Neuronal stem cell (in vitro differentiated cells): ENCODE results near the gene LRRC75B.
"Not testable (repeated sequence)": the region's sequence is repeated elsewhere in the genome, so short reads cannot be mapped to it uniquely, and the experiment has no call there.

ENCODE experiments used
- DNase-seq: peaks from one replicate; pipeline ENCODE4 v3.0.0-alpha.2; 2013; ENCODE audit warnings: low spot score
- H2AFZ ChIP-seq: one replicate; pipeline ENCODE4 v1.6.1; 2013; ENCODE audit warnings: mild to moderate bottlenecking, low read length, inconsistent platforms
- H2AK5ac ChIP-seq: 2 replicates; pipeline ENCODE4 v1.6.1; 2013; ENCODE audit warnings: low read depth, mild to moderate bottlenecking, inconsistent platforms, low read length, moderate library complexity, mixed read lengths
- H2BK120ac ChIP-seq: 2 replicates; pipeline ENCODE4 v1.6.1; 2013; ENCODE audit warnings: low read depth, mild to moderate bottlenecking, inconsistent platforms, low read length, moderate library complexity, mixed read lengths
- H2BK12ac ChIP-seq: one replicate; pipeline ENCODE4 v1.6.1; 2013; ENCODE audit warnings: low read length, inconsistent platforms
- H2BK15ac ChIP-seq: 2 replicates; pipeline ENCODE4 v1.6.1; 2013; ENCODE audit warnings: mild to moderate bottlenecking, low read length, inconsistent platforms, mixed read lengths
- H2BK5ac ChIP-seq: one replicate; pipeline ENCODE4 v1.6.1; 2013; ENCODE audit warnings: inconsistent platforms, mild to moderate bottlenecking, low read length, moderate library complexity
- H3K14ac ChIP-seq: one replicate; pipeline ENCODE4 v1.6.1; 2013; ENCODE audit warnings: low read length, inconsistent platforms
- H3K18ac ChIP-seq: 2 replicates; pipeline ENCODE4 v1.6.1; 2013; ENCODE audit warnings: low read length, inconsistent platforms
- H3K23ac ChIP-seq: 2 replicates; pipeline ENCODE4 v1.6.1; 2013; ENCODE audit warnings: low read depth, mild to moderate bottlenecking, mixed read lengths, low read length, inconsistent platforms; ENCODE audit not compliant: poor library complexity
- H3K27ac ChIP-seq: replicated peaks from 3 replicates; pipeline ENCODE4 v1.5.1; 2013; ENCODE audit warnings: low read length, inconsistent platforms
- H3K27me3 ChIP-seq, 3 experiments: 2 replicates each; pipeline ENCODE4 v1.6.1; 2013; ENCODE audit warnings: low read length in 3 of 3, mild to moderate bottlenecking in 2 of 3, inconsistent platforms in 1 of 3, low read depth in 1 of 3, mixed read lengths in 1 of 3, moderate library complexity in 1 of 3; ENCODE audit not compliant: control insufficient read depth in 3 of 3, insufficient read depth in 3 of 3
- H3K36me3 ChIP-seq, 2 donors: replicated peaks in 1 of 2; 2 replicates each; pipeline ENCODE4 v1.6.1; 2013; ENCODE audit warnings: low read length in 2 of 2; ENCODE audit not compliant: control insufficient read depth in 2 of 2, insufficient read depth in 2 of 2
- H3K4ac ChIP-seq: 2 replicates; pipeline ENCODE4 v1.6.1; 2013; ENCODE audit warnings: inconsistent platforms, mild to moderate bottlenecking, low read length, moderate library complexity
- H3K4me1 ChIP-seq, 2 donors: 1 replicate in 1 of 2; 2 replicates in 1 of 2; pipeline ENCODE4 v1.6.1; 2013; ENCODE audit warnings: low read length in 2 of 2, low read depth in 1 of 2; ENCODE audit not compliant: control insufficient read depth in 2 of 2, insufficient read depth in 1 of 2
- H3K4me2 ChIP-seq: one replicate; pipeline ENCODE4 v1.6.1; 2013; ENCODE audit warnings: mild to moderate bottlenecking, low read length, inconsistent platforms; ENCODE audit not compliant: insufficient read depth, poor library complexity, severe bottlenecking
- H3K4me3 ChIP-seq, 2 donors: 2 replicates each; pipeline ENCODE4 v1.5.1; 2013; ENCODE audit warnings: low read length in 2 of 2, mild to moderate bottlenecking in 2 of 2, inconsistent platforms in 1 of 2, moderate library complexity in 1 of 2
- H3K79me1 ChIP-seq: one replicate; pipeline ENCODE4 v1.6.1; 2013; ENCODE audit warnings: low read depth, mild to moderate bottlenecking, inconsistent platforms, low read length, moderate library complexity
- H3K9ac ChIP-seq: one replicate; pipeline ENCODE4 v1.6.1; 2013; ENCODE audit warnings: mild to moderate bottlenecking, low read depth, low read length, inconsistent platforms; ENCODE audit not compliant: poor library complexity
- H3K9me3 ChIP-seq, 2 donors: replicated peaks in 1 of 2; 2 replicates each; pipeline versions ENCODE3 to v1.6.1; 2013; ENCODE audit warnings: low read length in 2 of 2, mild to moderate bottlenecking in 2 of 2, inconsistent platforms in 1 of 2, low read depth in 1 of 2, mixed read lengths in 1 of 2, moderate library complexity in 1 of 2; ENCODE audit not compliant: control insufficient read depth in 2 of 2, insufficient read depth in 1 of 2
- H4K8ac ChIP-seq: one replicate; pipeline ENCODE4 v1.6.1; 2013; ENCODE audit warnings: low read depth, mild to moderate bottlenecking, inconsistent platforms, low read length, moderate library complexity
- H4K91ac ChIP-seq: one replicate; pipeline ENCODE4 v1.6.1; 2013; ENCODE audit warnings: low read length, low read depth, mild to moderate bottlenecking, inconsistent platforms; ENCODE audit not compliant: poor library complexity
- WGBS, 2 donors: extraction: QIAGEN DNeasy Blood & Tissue Kit; methylation state at CpG; one replicate each; pipeline ENCODE4 v1.1.7; 2013; ENCODE audit warnings: missing lambda C conversion rate in 2 of 2, mixed read lengths in 1 of 2; ENCODE audit not compliant: insufficient read length in 2 of 2, insufficient replicate concordance in 1 of 2; ENCODE audit errors: extremely low coverage in 2 of 2; 5-methylcytosine and 5-hydroxymethylcytosine counted together

LRRC75B gene

GRCh38 chr22:24602105-24602749 lies 9.4 kb upstream of the LRRC75B start:
- H2AFZ ChIP-seq, H3K4me1 ChIP-seq, H3K9ac ChIP-seq, H4K8ac ChIP-seq, H3K4me2 ChIP-seq, H3K79me1 ChIP-seq, H2BK5ac ChIP-seq, H3K23ac ChIP-seq, H3K4me3 ChIP-seq, H4K91ac ChIP-seq, H3K4ac ChIP-seq, H3K36me3 ChIP-seq, H2BK120ac ChIP-seq, DNase-seq, H3K9me3 ChIP-seq, H3K27me3 ChIP-seq, H3K27ac ChIP-seq, H3K14ac ChIP-seq, H2BK15ac ChIP-seq: not testable (repeated sequence)
- whole genome bisulfite sequencing, 2 donors: no CpG with 5 or more reads among the region's 11 CpGs
- peak overlapping the region; percentile 80 for H3K18ac ChIP-seq
- H2AK5ac ChIP-seq: peak overlapping the region; percentile 56
- H2BK12ac ChIP-seq: peak overlapping the region; percentile 30

DNA sequence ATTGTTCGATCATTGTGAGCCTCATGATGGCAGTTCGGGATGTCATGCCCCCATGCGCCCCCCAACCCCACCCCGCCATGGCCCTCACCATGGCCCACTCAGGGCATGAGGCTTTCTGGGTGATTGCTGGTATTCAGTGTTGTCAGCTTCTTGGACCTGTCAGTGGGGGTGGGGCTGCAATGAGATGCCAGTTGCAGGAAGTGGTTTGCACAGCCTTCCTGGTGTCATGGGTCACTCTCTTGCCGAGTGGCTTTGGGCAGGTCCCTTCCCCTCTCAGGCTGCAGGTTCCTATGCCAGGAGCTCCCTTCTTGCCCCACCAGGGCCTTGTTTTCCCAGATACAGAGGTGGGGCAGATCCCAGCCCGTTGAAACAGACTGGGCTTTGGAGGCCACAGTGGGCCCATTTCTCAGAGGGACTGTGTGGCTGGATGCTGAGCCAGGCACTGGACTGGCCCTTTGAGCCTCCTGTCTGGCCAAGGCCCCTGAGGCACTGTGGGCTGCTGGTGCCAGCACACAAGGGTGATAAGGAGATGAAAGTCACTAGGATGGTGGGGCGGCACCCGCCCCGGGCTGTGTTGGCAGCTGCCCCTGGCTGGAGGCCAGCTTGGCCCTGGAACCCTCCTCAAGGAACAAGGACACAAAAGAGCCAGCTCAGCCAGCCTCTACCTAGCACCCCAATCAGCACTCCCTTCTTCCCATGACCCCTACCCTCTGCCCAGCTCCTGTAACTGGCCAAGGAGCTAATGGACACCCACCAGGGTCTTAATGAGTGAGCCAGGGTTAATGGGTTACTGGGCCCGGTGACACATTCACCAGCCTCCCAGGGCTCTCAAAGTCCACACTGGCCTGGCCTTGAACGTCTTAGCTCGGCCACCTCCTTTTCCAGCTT lies 8.6 kb upstream of the LRRC75B start:
- no peak overlapping the region for H3K4me2 ChIP-seq
- no peak overlapping the region for H2BK15ac ChIP-seq
- no peaks in the 10 kb centered on the region for H3K27me3 ChIP-seq
- no peak for DNase-seq
- H3K23ac ChIP-seq: no peak overlapping the region
- no peak overlapping the region for H3K9ac ChIP-seq
- H3K18ac ChIP-seq: no peak overlapping the region
- no peak overlapping the region for H2BK5ac ChIP-seq
- no peak overlapping the region for H3K27ac ChIP-seq
- WGBS, 2 donors: no CpG with 5 or more reads among the region's 12 CpGs
- H3K36me3 ChIP-seq: no peaks in the 10 kb centered on the region
- H3K79me1 ChIP-seq: no peaks in the 10 kb centered on the region
- H3K4me1 ChIP-seq: peaks cover 2 to 8% of the 10 kb centered on the region in 2 donors
- H4K91ac ChIP-seq: no peak overlapping the region
- no peak overlapping the region for H3K4ac ChIP-seq
- H4K8ac ChIP-seq: no peak overlapping the region
- no peak overlapping the region for H3K4me3 ChIP-seq
- H2BK120ac ChIP-seq: no peak overlapping the region
- peak overlapping the region; percentile 91 for H2AK5ac ChIP-seq
- H2BK12ac ChIP-seq: peak overlapping the region; percentile 82
- H2AFZ ChIP-seq: no peak overlapping the region
- no peak overlapping the region for H3K14ac ChIP-seq
- no peaks in the 10 kb centered on the region for H3K9me3 ChIP-seq

DNA sequence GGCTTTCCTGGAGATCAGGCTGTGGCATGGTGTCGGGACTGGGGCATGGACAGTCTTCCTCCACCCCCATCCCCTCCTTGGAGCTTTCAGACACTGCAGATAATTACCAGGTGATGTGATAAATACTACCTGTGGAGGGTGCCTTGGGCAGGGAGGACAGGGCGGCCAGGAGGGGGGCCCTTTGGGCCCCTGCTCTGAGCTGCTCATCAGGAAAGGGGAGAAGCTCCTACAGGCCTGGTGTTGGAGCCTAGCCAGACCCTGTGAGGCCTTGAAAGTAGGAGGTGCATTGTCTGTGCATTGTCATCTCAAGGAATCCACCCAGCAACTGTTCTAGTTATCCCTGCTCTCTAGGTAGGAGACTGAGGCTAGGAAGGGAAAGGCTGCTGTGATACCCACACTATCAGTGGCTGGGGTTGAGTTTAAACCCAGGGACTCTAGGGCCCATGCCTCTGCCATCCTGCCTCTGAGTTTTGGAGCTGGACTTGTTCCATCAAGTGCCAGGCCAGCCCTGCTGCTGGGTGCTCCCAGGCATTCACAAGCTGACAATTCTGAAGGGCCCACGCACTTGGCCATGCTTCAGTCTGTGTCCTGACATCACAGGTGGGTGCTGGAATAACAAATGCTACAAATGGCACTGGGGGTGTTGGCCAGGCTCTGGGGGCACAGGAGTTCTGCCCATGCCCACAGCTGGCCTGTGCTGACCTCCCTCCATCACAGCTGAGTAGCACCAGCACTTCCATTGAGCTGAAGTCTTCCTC lies 7.3 kb upstream of the LRRC75B start:
- H2AK5ac ChIP-seq: peak overlapping the region; percentile 61
- not testable (repeated sequence) for H3K18ac ChIP-seq, H3K27me3 ChIP-seq, H3K9ac ChIP-seq, H3K4me2 ChIP-seq, H3K27ac ChIP-seq, H4K8ac ChIP-seq, H2AFZ ChIP-seq, H3K4ac ChIP-seq, H3K79me1 ChIP-seq, H2BK5ac ChIP-seq, H3K4me3 ChIP-seq, H4K91ac ChIP-seq, H3K4me1 ChIP-seq, H2BK15ac ChIP-seq, DNase-seq, H3K9me3 ChIP-seq, H3K23ac ChIP-seq, H2BK120ac ChIP-seq, H3K36me3 ChIP-seq
- peak overlapping the region; percentile 5 for H3K14ac ChIP-seq
- no CpG with 5 or more reads among the region's 3 CpGs for WGBS, 2 donors
- H2BK12ac ChIP-seq: peak overlapping the region; percentile 7

- no peaks in the 10 kb centered on the region for H3K36me3 ChIP-seq
- WGBS, 2 donors: no CpG with 5 or more reads among the region's 8 CpGs
- H3K4me1 ChIP-seq: peaks cover 5 to 9% of the 10 kb centered on the region in 2 donors
Measured at GRCh38 chr22:24599514-24599913, 6.6 kb upstream of the LRRC75B start.

More at GRCh38 chr22:24599514-24599913, 6.6 kb upstream of the LRRC75B start:
- Histone ChIP-seq H2AK5ac (no peak overlapping the region), H3K14ac (no peak overlapping the region), H2BK5ac (no peak overlapping the region), H3K9me3 (no peaks in the 10 kb centered on the region), H2BK12ac (peak overlapping the region; percentile 7), H4K91ac (no peak overlapping the region), H2BK120ac (no peak overlapping the region), H3K18ac (no peak overlapping the region), H4K8ac (no peak overlapping the region), H3K4me3 (peak overlapping the region in 1 of 2 donors; percentile 25), H3K27me3 (peaks cover 0 to 2% (median 0%) of the 10 kb centered on the region in 3 experiments), H3K23ac (no peak overlapping the region), H3K79me1 (no peaks in the 10 kb centered on the region), H3K4me2 (no peak overlapping the region), H3K27ac (no peak overlapping the region), H3K4ac (no peak overlapping the region), H3K9ac (peak overlapping the region; percentile 63), H2AFZ (no peak overlapping the region), H2BK15ac (peak overlapping the region; percentile 20)
- DNase-seq: no peak
